ENCODE measurements around the gene TCF12.
"Not testable (repeated sequence)": the region's sequence is repeated elsewhere in the genome, so short reads cannot be mapped to it uniquely, and the experiment has no call there.

TCF12 gene

DNA sequence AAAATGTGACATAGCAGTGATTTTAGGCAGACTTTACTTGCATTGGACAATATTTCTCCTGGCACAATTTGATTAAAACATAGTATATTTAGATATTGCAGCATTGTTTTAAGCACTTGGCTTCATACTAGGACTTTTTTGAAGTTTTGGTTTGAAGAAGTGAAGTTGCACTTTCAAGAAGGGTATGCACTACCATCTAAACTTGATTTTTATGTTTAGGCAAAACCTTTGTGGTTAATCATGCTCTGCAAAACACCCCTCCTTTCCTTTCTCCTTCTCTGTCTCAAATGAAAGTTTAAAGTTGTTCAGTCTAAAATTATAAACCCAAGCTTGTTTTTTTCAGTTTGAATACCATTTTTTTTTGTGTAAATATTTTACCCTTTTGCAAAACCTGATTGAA is 173.8 kb downstream of the TCF12 start:
- DNase-seq (ENCODE audit: low read depth in 2 of 2): no peak

DNA sequence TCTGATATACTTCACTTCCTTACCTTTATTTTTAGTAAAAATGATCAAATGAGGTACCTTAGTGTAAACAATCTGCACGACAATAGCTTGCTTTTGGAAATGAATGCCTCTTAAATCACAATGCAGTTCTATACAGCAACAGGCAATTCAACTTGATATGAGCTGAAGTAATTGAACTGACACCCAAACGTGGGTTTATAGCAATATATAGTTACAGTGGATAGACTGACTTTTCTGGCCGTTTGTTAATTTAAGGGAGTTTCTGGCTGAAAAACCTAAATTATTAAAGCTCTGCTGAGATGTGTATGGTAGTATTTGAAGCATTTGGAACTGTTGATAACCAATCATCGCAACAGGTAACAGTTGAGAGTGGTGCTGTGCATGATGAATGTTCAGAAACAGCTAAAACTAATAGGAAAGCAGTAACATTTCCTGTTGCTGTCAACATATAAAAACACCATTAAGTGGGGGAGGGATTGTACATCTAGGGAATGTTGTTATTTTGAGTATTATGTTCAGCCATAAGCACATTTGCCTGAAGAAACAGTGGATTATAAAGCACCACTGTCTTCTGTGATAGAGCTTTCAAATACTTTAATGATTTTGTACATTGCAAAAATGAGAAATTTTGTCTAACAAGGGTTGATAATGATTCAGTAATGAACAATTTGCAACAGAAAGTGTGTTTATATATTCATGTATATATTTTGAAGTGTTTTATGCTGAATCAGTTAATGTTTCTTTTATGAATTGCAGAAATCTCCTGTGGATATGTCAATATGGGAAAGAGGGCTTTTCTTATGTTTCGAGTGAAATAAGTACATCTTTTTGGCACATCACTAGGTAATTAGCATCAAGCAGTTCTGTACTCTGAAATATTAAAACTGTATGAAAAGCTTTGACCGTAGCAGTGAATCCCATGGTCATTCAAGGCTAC is 176.1 kb downstream of the TCF12 start:
- DNase-seq (ENCODE audit: low read depth in 2 of 2): no peak

DNA sequence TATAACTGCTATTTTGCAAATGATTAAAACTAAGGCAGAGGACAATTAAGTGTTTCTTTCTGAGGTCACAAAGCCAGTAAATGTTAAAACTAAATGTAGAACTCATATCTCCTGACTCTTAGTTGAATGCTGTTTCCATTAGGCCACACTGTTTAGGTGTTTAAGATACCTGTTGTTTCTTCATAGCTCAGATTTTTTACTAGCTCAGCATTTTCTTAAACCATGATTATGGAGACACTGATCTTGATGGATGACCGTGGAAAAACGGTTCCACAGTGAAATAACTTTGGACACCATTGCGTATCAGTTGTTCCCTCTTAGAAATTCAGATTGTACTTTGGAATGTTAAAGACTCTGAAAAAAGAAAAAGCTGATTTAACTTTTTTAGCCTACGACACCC is 177.5 kb downstream of the TCF12 start:
- no peak for DNase-seq (ENCODE audit: low read depth in 2 of 2)

DNA sequence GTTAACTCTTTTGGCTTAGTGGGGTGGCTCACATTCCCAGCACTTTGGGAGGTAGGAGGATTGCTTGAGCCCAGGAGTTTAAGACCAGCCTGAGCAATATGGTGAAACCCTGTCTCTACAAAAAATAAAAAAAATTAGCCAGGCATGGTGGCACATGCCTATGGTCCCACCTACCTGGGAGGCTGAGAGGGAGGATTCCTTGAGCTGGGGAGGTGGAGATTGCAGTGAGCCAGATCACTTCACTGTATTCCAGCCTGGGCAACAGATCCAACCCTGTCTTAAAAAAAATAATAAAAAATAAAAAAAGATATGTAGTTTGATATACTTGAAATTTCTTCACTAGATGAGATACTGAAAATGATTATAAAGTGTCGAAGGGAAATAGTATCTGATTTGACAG is 178.8 kb downstream of the TCF12 start:
- DNase-seq (ENCODE audit: low read depth in 2 of 2): no peak

DNA sequence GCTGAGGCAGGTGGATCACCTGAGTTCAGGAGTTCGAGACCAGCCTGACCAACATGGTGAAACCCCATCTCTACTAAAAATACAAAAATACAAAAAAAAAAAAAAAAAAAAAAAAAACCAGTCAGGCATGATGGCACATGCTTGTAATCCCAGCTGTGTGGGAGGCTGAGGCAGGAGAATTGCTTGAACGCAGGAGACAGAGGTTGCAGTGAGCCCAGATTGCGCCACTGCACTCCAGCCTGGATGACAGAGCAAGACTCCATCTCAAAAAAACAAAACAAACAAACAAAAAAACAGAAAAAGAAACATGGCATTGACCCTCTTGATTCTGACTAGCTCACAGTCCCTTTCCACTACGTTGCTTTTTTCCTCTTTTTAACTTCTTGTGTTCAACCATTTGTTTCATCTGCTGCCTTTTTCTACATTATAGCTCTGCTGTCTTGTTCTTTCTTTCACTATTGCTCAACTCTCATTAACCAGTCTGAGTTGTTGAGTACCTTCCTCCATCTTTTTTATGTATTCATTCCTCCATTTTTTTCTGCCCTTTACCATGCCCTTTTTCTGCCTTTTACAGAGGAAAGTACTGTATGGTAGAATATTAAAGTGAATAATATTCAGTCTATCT is 179.6 kb downstream of the TCF12 start:
- not testable (repeated sequence) for DNase-seq (ENCODE audit: low read depth in 2 of 2)

DNA sequence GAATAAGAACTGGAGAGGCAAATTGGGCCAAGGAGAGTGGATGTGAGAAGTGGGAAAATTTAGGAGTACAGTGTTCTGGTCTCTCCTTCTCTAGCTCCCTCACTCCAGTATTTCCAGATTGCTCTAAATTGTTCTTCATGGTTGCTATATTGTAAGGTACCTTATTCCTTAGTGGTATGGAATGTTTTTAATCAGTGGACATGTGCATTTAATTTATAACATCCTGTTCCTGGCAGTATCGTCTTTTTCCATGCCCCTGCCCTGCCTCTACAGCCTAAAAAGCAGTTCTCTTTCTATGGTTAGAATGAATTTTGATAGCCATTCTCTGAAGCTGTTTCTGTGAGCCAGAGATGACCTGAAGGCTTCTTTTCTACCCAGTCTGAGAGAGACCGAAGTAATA is 180.5 kb downstream of the TCF12 start:
- DNase-seq (ENCODE audit: low read depth in 2 of 2): no peak

DNA sequence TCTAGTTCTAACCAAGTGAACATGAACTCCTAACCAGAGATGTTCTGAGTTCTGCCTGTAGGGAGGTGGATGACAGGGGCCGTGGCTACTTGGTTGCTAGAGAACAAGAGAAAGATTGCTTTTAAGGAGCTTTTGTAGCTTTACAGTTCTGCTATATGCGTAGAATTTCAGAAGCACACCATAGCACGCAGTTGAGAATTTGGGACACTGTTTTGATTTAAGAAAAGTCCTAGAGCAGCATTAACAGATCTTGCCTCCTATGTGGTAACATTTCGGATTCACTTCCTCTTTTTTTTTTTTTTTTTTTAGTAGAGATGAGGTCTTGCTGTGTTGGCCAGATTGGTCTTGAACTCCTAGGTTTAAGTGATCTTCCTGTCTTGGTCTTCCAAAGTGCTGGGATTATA is 181.7 kb downstream of the TCF12 start:
- no peak for DNase-seq (ENCODE audit: low read depth in 2 of 2)

DNA sequence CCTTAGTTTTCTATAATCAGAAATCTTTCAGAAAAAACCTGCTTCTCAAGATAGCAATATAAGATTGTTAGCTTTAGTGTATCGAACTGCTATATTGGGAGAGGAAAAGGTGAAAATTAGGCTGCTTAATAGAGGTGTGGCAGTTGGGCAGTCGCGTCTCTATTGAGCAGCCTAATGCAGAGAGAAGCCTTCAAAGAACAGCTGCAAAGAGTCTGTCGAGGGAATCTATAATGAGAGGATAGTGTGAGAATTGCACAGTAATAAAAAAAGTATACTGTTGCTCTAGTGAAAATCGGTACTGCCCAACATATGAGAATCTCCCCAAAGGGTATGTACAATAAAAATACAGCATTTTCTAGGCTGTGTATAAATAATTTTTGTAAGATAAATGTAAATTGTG is 184.4 kb downstream of the TCF12 start:
- DNase-seq (ENCODE audit: low read depth in 2 of 2): no peak

DNA sequence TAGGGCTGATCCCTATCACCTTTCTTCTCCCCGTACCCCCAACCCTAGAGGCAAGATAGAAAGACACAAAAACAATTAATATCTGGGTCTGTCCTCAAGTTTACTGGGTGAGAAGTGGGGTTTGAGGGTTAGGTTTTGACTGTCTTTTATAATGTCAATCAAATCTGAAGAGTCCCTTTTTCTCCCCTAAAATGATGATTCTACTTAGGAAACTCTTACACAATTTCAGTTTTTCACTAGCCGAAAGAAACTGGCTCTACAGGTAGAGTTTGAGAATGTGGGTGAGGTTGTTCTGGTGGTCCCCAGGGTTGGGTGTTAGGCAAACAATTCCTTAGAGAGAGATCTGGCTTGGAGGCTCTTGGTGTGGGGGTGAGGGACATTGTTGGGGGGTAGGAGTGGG is 189.9 kb downstream of the TCF12 start:
- DNase-seq (ENCODE audit: low read depth in 2 of 2): no peak

DNA sequence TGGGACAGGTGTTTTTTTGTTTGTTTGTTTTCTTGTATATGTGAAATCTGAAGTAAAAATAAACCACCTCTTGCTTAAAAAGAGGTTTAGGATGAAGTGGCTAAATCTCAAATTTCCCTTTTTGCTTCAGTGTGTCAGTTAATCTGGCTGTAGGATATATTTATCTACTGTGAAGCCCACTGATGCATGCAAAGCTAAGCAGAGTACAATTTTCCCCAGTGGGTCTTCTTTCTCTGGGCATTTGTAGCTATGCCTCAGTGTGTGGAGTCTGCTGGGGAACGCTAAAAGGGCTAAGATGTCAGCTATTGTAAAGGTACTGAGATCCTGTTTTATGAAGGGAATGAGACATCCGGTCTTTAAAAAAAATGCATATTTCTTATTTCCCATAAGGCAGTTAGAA is 190.6 kb downstream of the TCF12 start:
- no peak for DNase-seq (ENCODE audit: low read depth in 2 of 2)

DNA sequence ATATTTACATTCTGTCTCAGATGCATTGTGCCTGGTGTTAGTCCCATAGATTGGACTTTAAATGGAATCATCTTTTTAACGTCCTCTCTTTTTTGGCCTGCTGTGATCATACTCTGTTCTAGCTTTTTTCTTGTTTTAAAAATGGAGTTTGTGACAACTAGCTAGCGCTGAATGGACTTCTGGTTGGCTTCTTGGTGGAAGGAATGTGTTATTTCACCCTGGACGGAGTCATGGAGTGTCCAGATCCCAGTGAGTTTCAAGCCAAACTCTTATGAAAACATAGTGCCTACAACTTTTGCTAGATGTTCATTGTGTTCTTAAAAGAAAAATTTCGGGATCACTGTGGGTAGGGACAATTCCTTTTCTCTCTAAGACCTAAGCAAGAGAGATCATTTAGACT is 192.6 kb downstream of the TCF12 start:
- no peak for DNase-seq (ENCODE audit: low read depth in 2 of 2)

DNA sequence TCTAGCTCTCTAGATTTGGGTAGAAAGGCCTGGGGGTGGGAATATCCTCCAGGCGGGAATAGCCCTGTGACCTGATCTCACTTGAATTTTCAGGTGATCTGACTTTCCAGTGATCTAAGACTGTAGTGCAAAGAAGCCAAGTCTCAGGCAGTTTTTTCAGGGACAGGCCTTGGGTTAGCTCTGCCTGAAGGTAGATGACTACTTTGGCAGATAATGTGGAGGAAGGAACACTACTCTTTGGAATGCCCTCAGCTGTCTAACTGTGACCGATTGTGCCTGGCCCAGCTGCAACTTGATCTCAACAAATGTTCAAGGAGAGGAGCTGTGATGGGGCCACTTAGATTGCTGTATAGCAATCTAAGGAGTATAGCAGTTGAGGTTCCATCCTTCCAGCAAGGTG is 193.7 kb downstream of the TCF12 start:
- DNase-seq (ENCODE audit: low read depth in 2 of 2): no peak

DNA sequence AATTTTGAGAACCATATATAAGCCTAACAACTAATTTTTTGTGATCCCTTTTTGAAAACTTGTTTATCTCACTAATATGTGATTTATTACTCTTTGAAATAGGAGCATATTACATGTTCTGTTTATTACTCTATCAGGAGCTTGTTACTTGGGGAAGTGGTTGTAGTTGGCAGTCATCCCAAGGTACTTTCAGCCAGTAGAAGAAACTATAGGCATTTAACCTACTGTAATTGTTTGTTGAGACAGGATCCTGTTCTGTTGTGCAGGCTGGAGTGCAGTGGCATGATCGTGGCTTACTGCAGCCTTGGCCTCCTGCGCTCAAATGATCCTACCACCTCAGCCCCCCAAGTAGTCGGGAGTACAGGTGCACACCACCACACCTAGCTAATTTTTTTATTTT is 195.6 kb downstream of the TCF12 start:
- no peak for DNase-seq (ENCODE audit: low read depth in 2 of 2)

DNA sequence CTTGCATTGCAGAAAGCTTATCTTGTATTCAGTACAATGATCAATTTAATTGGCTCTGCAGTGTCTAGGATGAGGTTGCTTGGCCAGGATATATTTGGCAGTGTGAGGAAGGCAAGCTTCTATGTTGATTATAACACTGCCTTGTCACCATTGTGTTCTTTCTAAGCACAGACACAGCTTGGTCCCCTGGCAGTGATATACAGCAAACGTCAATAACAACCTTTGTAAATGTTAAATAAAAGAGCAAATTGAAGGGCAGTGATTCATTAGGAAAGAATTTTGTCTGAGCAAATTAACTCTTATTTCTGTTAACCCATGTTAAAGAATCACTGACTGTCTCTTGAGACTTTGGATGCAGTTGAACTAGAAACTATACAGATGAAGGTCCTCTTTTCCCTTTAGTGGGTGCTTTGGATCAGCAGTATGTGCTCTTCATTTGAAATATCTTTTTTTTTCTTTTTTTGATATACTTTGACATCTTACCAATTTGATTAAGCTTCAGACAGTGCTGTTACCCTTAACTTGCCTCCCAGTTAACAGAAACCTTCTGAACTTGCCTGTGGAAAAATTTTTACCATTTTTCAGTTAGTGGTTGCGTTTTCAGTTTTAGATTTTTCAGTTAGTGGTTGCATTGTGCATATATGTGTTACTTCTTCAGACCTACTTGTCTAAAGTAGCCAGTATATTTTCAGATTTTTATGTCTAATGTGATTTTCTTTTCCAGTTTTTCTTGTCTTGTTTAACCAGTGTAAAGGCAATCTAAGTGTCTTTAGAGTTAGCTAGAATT is 199.8 kb downstream of the TCF12 start:
- DNase-seq (ENCODE audit: low read depth in 2 of 2): no peak

DNA sequence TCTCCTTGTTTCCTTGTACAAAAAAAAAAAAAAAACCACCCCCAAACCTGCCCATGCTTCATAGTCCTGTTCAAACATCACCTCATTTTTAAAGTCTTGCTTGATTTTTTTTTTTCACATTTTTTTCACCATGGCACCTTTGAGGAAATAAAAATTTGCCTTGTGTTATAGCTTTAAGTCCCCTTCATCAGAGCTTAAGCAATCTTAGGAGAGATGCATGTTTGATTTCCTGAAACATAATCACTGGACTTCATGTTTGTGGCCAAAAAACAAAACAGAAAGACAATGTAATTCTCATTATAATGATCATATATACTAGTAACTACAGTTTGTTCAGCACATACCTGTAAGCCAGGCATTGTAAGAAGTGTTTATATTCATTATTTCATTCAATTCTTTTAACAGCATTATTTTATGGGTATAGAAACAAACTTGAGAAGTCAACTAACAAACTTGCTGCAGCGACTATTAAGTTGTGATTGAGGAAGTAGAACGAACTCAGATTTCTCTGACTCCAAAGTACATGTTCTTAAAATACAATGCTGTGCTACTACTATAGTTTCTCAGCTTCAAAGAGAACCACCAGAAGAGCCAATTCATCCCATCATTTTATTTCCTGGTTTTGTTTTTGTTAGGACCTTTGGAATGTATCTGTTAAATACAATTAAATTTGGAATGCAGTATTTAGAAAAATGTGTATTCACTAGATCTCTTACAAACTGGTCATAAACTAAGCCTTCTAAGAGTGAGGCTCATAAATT is 203.8 kb downstream of the TCF12 start:
- DNase-seq (ENCODE audit: low read depth in 2 of 2): no peak

DNA sequence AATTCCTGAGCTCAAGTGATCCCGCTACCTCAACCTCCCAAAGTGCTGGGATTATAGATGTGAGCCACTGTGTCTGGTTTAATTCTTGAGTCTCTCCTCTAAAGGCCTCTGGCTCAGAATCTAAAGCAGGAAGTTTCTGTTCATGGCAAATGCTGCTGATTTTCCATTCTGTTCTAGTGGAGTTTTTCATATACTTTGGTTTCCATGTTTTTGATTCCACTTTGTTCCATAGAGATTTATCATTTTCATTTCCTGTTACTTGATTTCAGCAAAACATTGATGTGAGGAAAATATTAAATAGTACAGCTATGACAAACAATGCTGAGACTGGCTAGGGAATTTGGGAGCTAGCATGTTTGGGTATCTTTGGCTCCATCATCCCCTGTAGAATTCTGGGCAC is 205.6 kb downstream of the TCF12 start:
- no peak for DNase-seq (ENCODE audit: low read depth in 2 of 2)

DNA sequence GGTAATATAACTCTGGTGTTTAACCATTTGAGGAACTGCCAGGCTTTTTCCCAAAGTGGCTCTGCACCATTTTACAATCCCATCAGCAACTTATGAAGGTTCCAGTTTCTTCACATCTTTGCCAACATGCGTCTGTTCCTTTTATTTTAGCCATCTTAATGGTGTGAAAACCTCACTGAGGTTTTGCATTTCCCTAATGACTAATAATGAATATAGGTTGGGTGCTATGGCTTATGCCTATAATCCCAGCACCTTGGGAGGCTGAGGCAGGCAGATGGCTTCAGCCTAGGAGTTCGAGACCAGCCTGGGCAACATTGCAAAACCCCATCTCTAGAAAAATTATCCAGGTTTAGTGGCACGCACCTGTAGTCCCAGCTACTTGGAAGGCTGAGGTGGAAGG is 210.6 kb downstream of the TCF12 start:
- DNase-seq (ENCODE audit: low read depth in 2 of 2): no peak

DNA sequence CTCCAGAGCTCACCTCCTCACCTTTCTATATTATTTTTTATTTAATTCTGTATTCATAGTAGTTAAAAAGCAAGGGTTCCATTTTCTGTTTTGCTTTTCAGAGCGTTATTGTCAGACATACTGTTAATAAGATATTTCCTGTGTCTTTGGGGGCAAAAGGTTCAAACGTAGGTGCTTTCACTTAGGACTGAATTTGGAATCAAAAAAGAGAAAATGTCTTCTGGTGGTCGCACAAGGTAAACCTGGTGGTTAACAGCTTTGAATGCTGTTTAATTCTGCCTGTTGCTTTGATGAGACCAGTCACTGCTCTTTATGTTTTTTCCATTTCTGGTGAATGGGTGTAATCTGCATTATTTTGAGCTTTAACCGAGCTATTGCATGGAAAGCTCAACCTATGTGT is 212.5 kb downstream of the TCF12 start:
- no peak for DNase-seq (ENCODE audit: low read depth in 2 of 2)

DNA sequence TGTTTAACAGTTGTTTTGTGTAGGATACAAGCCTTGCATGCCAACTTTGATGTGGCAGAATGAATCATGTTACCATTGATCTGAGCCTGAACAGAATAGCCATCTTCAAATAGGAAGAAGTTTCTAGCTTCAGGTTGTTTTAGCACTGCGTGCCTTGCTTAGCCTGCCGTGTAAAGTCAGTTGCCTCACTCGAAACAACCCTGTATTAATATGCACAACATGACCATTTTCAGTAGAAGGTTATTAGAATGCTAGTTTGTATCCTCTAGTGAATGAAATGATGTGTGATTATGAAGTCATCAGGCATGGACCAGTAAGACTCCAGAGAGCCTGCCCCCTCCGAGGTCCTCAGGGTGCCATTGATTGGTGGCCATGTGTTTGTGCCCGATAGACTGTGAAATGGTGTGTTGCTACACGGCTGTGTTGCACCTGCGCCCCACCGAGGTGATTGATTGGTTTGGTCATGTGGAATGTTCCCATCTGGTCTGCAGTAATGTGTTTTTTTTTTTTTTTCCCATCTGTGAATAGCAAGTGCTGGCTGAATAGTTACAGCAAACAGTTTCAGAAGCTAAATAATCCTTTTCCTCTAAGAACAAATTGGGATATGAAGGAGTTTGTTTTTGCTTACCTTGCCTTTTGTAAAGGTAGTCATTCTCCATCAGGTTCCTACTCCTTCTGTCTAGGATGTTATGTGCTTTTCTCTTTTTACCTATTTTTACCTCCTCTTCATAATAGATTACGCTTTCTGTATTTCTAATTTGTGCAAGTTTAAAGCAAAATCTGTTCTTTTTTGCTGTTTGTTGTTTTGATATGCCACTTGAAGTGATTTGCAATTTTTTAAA is 214.9 kb downstream of the TCF12 start:
- no peak for DNase-seq (ENCODE audit: low read depth in 2 of 2)

DNA sequence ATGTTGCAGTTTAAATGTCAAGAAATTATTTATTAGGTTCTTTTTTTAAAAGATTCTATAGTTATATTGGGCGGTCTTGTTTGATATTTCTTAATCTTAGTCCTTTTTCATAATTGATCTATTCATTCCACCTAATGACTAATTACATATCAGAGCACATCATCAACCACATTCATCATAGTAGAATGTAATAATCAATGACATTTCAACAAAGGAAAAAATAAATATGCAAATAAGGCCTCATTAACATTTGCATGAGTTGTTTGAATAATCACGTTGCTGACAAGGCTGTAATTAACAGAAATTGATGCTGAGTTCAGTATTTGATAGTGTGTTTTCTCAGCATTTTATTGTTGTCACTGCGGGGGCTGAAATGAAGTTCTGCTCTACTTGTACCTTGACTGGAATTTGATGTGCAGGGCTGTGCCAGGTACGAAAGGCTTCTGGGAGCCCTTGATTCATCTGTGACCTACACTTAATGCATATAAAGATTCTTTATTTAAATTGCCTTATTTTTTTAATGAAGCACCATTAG is 215.7 kb downstream of the TCF12 start:
- no peak for DNase-seq (ENCODE audit: low read depth in 2 of 2)

DNA sequence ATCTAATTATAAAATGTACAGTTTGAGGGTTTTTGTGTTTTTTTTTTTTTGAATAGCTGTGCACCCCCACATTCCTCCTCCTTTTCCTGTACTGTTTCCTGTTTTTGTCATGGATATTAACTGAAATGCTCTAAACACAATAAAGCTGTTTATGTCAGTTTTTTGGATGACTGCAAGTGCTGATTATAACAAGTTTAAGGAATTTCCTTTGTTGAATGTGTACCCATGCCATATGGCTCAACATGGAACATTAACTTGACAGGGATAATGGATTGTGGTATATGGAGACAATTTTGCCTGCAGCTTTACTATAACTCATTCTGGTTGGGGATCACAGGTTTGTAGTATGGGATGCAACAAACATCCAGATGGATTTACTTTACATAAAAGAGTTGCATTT is 216.4 kb downstream of the TCF12 start:
- DNase-seq (ENCODE audit: low read depth in 2 of 2): no peak
